ENCODE measurements around the gene ADAD2.

GRCh38 chr16:84242839-84243238, 51.9 kb downstream of the ADAD2 start:
- TF ChIP-seq CTCF (IDR thresholded peaks at IDR 0.05) (no peak), POLR2A (IDR thresholded peaks at IDR 0.05) (no peak), POLR2AphosphoS5 (IDR thresholded peaks at IDR 0.05) (no peak)
